Pancreas (tissue), 10 donors: ENCODE measurements around the gene DIP2C. TPM values are rescaled to one million over a fixed set of nuclear protein-coding genes. Genes with fewer than 3 reads are reported as not detected.
"Not testable (repeated sequence)": the region's sequence is repeated elsewhere in the genome, so short reads cannot be mapped to it uniquely, and the experiment has no call there.

Source experiments
- ATAC-seq, 4 donors: fragments of 200-7000 bp; cut with Tn5 transposase; one replicate each; pipeline versions ENCODE4 v1.8.0 to v1.9.1; 2020; ENCODE audit warnings: mild to moderate bottlenecking in 4 of 4, moderate library complexity in 4 of 4
- DNase-seq, 6 donors: peaks; one replicate each; pipeline ENCODE4 v3.0.0-alpha.2; 2020
- FAIRE-seq: peaks from 2 replicates; lab custom pipeline; 2012; peaks lifted over from hg19 to GRCh38; lab: Jason Lieb, UNC
- H3K27ac ChIP-seq, 4 donors: fragments of 200-600 bp; sonication (generic); 1 replicate in 3 of 4; 2 replicates in 1 of 4; pipeline versions ENCODE4 v1.5.0 to v1.8.0; 2020
- H3K27me3 ChIP-seq, 4 donors: fragments of 200-600 bp; one replicate each; pipeline ENCODE4 v1.8.0; 2021
- H3K36me3 ChIP-seq, 3 donors: fragments of 200-600 bp; sonication (generic) in 1 of 3; one replicate each; pipeline versions ENCODE4 v1.5.0 to v1.8.0; 2020 to 2021
- H3K4me1 ChIP-seq, 3 donors: fragments of 200-600 bp; one replicate each; pipeline ENCODE4 v1.8.0; 2021
- H3K4me3 ChIP-seq, 4 donors: fragments of 200-600 bp; sonication (generic) in 2 of 4; one replicate each; pipeline versions ENCODE4 v1.5.0 to v1.8.0; 2020 to 2021
- H3K9me3 ChIP-seq, 4 donors: fragments of 200-600 bp; one replicate each; pipeline ENCODE4 v1.8.0; 2021
- WGBS, 2 donors: extraction: QIAGEN DNeasy Blood & Tissue Kit; methylation state at CpG; one replicate each; pipeline ENCODE4 v1.1.7; 2013; 5-methylcytosine and 5-hydroxymethylcytosine counted together
- intact Hi-C, 3 donors: fragments of 100-400 bp; cut with DNase I; formaldehyde crosslinking; loops; one replicate each; pipeline versions ENCODE4 v1.11.1 to v1.14.2; 2022
- polyA plus RNA-seq, 2 donors: library from polyadenylated mRNA; stranded (reverse); fragments of 200-250 nt; gene quantifications; one replicate each; pipeline ENCODE4 v1.2.3, GENCODE V29; 2013
- total RNA-seq, 6 donors: library from RNA; stranded (reverse); fragmentation: NEBNext Ultra II Directional in 4 of 6; extraction: Animal tissue kit (Norgen Biotek cat#: 25700) in 4 of 6; gene quantifications; one replicate each; pipeline versions ENCODE4 v1.2.1 to v1.2.4, GENCODE V29; 2021 to 2023
- TF ChIP-seq, protein P1 (sequence below), 4 donors: fragments of 200-600 bp; sonication (generic) in 3 of 4; IDR thresholded peaks; one replicate each; pipeline versions ENCODE4 v1.5.0 to v1.8.0; 2021; ENCODE audit warnings: antibody characterized with exemption in 4 of 4
- donor health status: healthy with polysubstance abuse.
- donor health status: DM: no; HTN: no; CAD: no; lungs with moderate emphysema.
- donor health status: DM: no; HTN: no; CAD: no.
- donor health status: control.
- donor health status: control.
- donor health status: Bipolar disorder and iron deficiency.
- donor health status: DM: yes; HTN: yes; CAD: no.
- donor health status: DM: no; HTN: no; CAD: no.
- donor health status: DM: no; HTN: no; CAD: no.
- donor health status: DM: yes; HTN: yes; CAD: no.

DIP2C gene
- total and polyA plus RNA-seq, 8 donors, result 4.3 to 11.8 (median 7.3) TPM

DNA sequence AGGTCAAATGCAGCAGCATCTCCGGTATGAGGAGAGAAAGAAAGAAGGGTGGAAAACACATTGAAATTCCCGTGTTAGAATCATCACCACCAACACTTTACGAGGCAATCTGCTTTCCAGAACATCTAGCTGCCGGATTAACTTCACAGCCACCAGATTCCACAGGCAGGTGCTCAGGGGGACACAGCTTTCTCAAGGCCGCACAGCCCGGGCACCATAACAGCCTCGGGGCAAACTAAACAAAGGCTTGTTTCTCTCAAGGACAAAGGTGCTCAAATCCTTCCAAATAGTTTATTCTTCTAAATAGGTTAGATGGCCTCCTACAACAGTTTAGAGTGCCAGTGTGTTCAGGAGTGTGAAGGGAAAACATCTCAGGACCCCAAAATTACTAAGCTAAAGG, 156.3 kb downstream of the DIP2C start:
- no peak for FAIRE-seq
- 20 to 25% methylated on average over 7 of the region's 7 CpGs for WGBS, 2 donors
- H3K9me3 ChIP-seq, result no peaks in the 10 kb centered on the region
- H3K27ac ChIP-seq, result peak overlapping the region in 3 of 4 donors; percentile 28 to 41 (median 39)
- H3K4me3 ChIP-seq, result no peak overlapping the region
- intact Hi-C loops, result no loop called here
- H3K4me1 ChIP-seq, result peaks cover 0 to 13% (median 9%) of the 10 kb centered on the region in 3 donors
- peak; percentile 66 to 92 (median 78) for ATAC-seq
- no peaks in the 10 kb centered on the region for H3K36me3 ChIP-seq
- TF ChIP-seq, protein P1, sequence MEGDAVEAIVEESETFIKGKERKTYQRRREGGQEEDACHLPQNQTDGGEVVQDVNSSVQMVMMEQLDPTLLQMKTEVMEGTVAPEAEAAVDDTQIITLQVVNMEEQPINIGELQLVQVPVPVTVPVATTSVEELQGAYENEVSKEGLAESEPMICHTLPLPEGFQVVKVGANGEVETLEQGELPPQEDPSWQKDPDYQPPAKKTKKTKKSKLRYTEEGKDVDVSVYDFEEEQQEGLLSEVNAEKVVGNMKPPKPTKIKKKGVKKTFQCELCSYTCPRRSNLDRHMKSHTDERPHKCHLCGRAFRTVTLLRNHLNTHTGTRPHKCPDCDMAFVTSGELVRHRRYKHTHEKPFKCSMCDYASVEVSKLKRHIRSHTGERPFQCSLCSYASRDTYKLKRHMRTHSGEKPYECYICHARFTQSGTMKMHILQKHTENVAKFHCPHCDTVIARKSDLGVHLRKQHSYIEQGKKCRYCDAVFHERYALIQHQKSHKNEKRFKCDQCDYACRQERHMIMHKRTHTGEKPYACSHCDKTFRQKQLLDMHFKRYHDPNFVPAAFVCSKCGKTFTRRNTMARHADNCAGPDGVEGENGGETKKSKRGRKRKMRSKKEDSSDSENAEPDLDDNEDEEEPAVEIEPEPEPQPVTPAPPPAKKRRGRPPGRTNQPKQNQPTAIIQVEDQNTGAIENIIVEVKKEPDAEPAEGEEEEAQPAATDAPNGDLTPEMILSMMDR (IDR thresholded peaks at IDR 0.05), result no peak
- no peaks in the 10 kb centered on the region for H3K27me3 ChIP-seq
- peak in 3 of 6 donors; percentile 44 to 60 (median 49) for DNase-seq

DNA sequence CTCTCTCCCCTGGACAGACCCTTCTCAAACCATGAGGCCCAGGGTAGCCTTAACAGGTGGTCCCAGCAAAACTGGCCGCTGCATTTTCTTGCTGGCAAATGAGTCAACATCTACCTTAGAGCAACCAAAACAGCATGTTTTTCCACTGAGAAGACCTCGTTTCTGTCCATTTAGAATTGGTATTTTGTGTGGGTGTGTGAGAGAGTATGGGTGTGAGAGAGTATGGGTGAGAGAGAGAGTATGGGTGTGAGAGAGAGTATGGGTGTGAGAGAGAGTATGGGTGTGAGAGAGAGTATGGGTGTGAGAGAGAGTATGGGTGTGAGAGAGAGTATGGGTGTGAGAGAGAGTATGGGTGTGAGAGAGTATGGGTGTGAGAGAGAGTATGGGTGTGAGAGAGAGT, 157.1 kb downstream of the DIP2C start:
- DNase-seq, intact Hi-C loops, H3K36me3 ChIP-seq, FAIRE-seq, H3K27ac ChIP-seq, H3K4me3 ChIP-seq, H3K9me3 ChIP-seq, ATAC-seq, H3K27me3 ChIP-seq: not testable (repeated sequence)
- WGBS, 2 donors, result 88 to 90% methylated on average over 2 of the region's 2 CpGs
- peaks cover 0 to 13% (median 9%) of the 10 kb centered on the region in 3 donors for H3K4me1 ChIP-seq

DNA sequence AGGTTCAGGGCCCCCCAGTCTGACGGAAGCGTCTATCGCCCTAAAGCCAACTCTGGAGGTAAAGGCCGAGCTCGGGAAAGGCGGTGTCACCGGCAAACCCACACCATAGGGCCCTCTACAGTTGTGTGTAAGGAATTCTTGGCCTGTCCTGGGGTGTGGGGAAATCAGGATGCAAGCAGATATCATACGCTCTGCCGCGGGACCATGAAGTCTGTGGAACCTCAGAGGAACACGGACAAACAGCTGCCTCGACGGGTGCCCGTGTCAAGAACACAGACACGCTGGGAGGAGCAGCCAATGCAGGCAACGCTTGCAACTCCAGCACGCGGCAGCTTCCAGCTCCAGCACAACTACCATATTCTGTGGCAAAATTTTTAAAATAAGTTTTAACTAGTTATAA, 157.9 kb downstream of the DIP2C start:
- no peaks in the 10 kb centered on the region for H3K9me3 ChIP-seq
- WGBS, 2 donors, result 92 to 96% methylated on average over 18 of the region's 18 CpGs
- no peaks in the 10 kb centered on the region for H3K27me3 ChIP-seq
- DNase-seq (no peak), FAIRE-seq (no peak), ATAC-seq (no peak)
- peaks cover 0 to 13% (median 9%) of the 10 kb centered on the region in 3 donors for H3K4me1 ChIP-seq
- no peak overlapping the region for H3K4me3 ChIP-seq
- no peak overlapping the region for H3K27ac ChIP-seq
- TF ChIP-seq, protein P1 (IDR thresholded peaks at IDR 0.05), result no peak
- intact Hi-C loops, result no loop called here
- no peaks in the 10 kb centered on the region for H3K36me3 ChIP-seq

DNA sequence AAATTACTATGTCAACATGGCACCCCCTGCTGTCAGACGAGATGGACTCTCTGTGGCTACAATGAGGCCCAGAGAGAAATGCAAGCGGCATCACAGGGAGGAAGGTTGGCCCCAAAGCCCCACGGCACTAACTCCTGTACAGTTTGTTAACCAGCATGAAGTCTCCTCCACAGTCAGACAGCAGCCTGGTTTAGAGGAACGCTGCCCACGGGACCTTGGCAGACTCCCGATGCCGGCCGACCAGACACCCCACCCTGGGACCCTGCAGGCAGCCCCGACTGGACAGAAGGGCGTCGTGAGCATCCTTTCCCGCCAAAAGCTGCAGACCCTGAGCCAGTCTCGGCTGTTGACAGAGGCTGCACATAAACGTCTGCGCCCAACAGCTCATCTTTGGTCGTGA, 158.8 kb downstream of the DIP2C start:
- DNase-seq (no peak), FAIRE-seq (no peak), ATAC-seq (no peak)
- no peaks in the 10 kb centered on the region for H3K27me3 ChIP-seq
- no peak overlapping the region for H3K4me3 ChIP-seq
- intact Hi-C loops, result no loop called here
- 90 to 94% methylated on average over 16 of the region's 16 CpGs for WGBS, 2 donors
- H3K36me3 ChIP-seq, result no peaks in the 10 kb centered on the region
- H3K27ac ChIP-seq, result no peak overlapping the region
- peaks cover 0 to 13% (median 9%) of the 10 kb centered on the region in 3 donors for H3K4me1 ChIP-seq
- TF ChIP-seq, protein P1 (IDR thresholded peaks at IDR 0.05), result no peak
- no peaks in the 10 kb centered on the region for H3K9me3 ChIP-seq

DNA sequence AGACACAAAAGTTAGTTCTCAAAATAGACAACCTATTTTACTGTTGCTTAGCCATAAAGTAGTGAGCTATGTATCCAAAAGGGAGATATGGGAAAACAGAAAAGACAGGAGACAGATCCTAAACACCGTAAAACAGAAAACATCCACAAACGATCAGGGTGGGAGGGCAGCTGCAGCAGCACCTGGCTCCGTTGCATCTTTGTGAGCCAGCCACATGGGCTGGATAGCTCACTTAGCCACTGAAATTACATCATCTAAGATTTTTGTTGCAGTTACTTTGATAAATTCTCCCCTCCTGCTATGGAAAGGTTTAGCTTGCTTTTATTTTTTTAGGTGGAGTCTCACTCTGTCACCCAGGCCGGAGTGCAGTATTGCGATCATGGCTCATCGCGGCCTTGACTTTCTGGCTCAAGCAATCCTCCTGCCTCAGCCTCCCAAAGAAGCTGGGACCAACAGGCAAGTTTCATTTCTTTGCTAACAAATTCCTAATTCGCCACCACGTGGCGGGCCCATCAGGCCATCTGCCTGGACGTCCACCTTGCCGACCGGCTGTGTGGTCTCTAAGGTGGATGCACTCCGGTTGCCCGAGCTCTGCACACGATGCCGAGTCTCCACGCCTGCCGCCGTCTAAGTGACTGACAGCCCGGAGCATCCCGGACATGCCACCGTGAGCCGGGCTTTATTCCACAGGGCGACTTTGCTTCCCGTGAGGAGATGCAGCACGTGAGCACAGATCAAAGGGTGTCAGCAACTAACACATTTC, 159.8 kb downstream of the DIP2C start:
- Histone ChIP-seq H3K36me3 (no peaks in the 10 kb centered on the region), H3K27me3 (no peaks in the 10 kb centered on the region), H3K27ac (no peak overlapping the region), H3K9me3 (no peaks in the 10 kb centered on the region), H3K4me3 (no peak overlapping the region), H3K4me1 (peaks cover 0 to 13% (median 9%) of the 10 kb centered on the region in 3 donors)
- ATAC-seq, result no peak
- WGBS, 2 donors, result 94 to 95% methylated on average over 27 of the region's 27 CpGs
- TF ChIP-seq, protein P1 (IDR thresholded peaks at IDR 0.05), result no peak
- no peak for DNase-seq
- intact Hi-C loops, result no loop called here
- FAIRE-seq, result no peak
